ENCODE results near the gene CLDN24. TPM values are rescaled to one million over a fixed set of nuclear protein-coding genes. Genes with fewer than 3 reads are reported as not detected.

The CLDN24 gene
- not detected in 2 replicates for total RNA-seq (2021)
- long read RNA-seq, result 0 reads

GRCh38 chr4:183322326-183322725 lies at the start of gene CLDN24:
TSS of gene CLDN24 (minus strand) at chr4:183322426. CDS start at chr4:183322426, 0 bp downstream.
- peaks cover 12 to 32% (median 23%) of the 10 kb centered on the region in 3 experiments for H3K36me3 Mint-ChIP-seq (ENCODE audit: insufficient read depth in 1 of 3, low read depth in 3 of 3)
- no peak within 1 kb of the TSS for H2BK15ac ChIP-seq (ENCODE audit: low read depth, low read length)
- no peak within 1 kb of the TSS for H3K4ac ChIP-seq (ENCODE audit: low read depth, low read length)
- H2BK5ac ChIP-seq (ENCODE audit: insufficient read length, low read length), result no peak within 1 kb of the TSS
- H3K4me1 Mint-ChIP-seq, result peaks cover 0 to 7% of the 10 kb centered on the region in 2 experiments; a peak in 1 of 4 replicates
- no peaks in the 10 kb centered on the region for H3K27me3 ChIP-seq (ENCODE audit: insufficient read depth, low read length)
- peak within 1 kb of the TSS in 2 of 3 experiments; percentile 7 to 44; a peak in 2 of 7 replicates for H3K27ac Mint-ChIP-seq
- no peak within 1 kb of the TSS for H4K5ac ChIP-seq (ENCODE audit: insufficient read length, low read depth, low read length)
- H3K4me2 ChIP-seq (ENCODE audit: insufficient read depth, insufficient read length, low read length), result no peak within 1 kb of the TSS
- no peak within 1 kb of the TSS for H2BK120ac ChIP-seq (ENCODE audit: low read depth, low read length, poor library complexity, severe bottlenecking)
- H2BK20ac ChIP-seq (ENCODE audit: low read depth, low read length, poor library complexity, severe bottlenecking), result no peak within 1 kb of the TSS
- H3K23ac ChIP-seq (ENCODE audit: insufficient read length, low read depth, low read length), result no peak within 1 kb of the TSS
- H3K14ac ChIP-seq (ENCODE audit: insufficient read depth, low read length), result no peak within 1 kb of the TSS; the same call in 1 of the 2 replicates
- H4K8ac ChIP-seq (replicated peaks; ENCODE audit: insufficient read length, low read depth, low read length), result no peak within 1 kb of the TSS
- no peaks in the 10 kb centered on the region for H3K23me2 ChIP-seq (ENCODE audit: insufficient read length, low read depth, low read length, poor library complexity, severe bottlenecking)
- TF ChIP-seq CTCF (conservative IDR thresholded peaks at IDR 0.05), result no peak
- no peak within 1 kb of the TSS for H2AFZ ChIP-seq (ENCODE audit: low read length)
- no peak within 1 kb of the TSS for H3T11ph ChIP-seq (ENCODE audit: low read length)
- no peak within 1 kb of the TSS for H2BK12ac ChIP-seq (ENCODE audit: insufficient read length, low read depth, low read length)
- no peaks in the 10 kb centered on the region for H3K9me3 ChIP-seq (ENCODE audit: control insufficient read depth, low read depth, low read length)
- no CpG with 5 or more reads among the region's 5 CpGs for WGBS (ENCODE audit: extremely low coverage, insufficient read length, low lambda C conversion rate)
- H3K79me2 ChIP-seq (ENCODE audit: insufficient read depth, low read length), result no peaks in the 10 kb centered on the region; the same call in 1 of the 2 replicates
- H3K27me3 Mint-ChIP-seq (ENCODE audit: low read depth), result no peaks in the 10 kb centered on the region
- no peak within 1 kb of the TSS for H3K18ac ChIP-seq (ENCODE audit: insufficient read length, low read depth, low read length)
- no peaks in the 10 kb centered on the region for H4K20me1 ChIP-seq (ENCODE audit: control insufficient read depth, insufficient read depth, insufficient read length)
- H3K4me1 ChIP-seq (ENCODE audit: insufficient read depth, low read length), result no peaks in the 10 kb centered on the region
- no peak within 1 kb of the TSS for H3K9ac ChIP-seq (ENCODE audit: extremely low read depth, insufficient read length, low read length)
- H2AK5ac ChIP-seq (ENCODE audit: insufficient read length, low read length), result no peak within 1 kb of the TSS
- no peak within 1 kb of the TSS for H3K56ac ChIP-seq (ENCODE audit: insufficient read length, low read depth, low read length)
- peaks cover 19 to 20% of the 10 kb centered on the region in 2 experiments for H3K9me3 Mint-ChIP-seq
- no peak within 1 kb of the TSS for H3K27ac ChIP-seq (ENCODE audit: insufficient read length, low read depth, low read length)
- no peak within 1 kb of the TSS for H4K91ac ChIP-seq (ENCODE audit: insufficient read length, low read depth, low read length)
- no peak within 1 kb of the TSS for H3K4me3 Mint-ChIP-seq
- DNase-seq, result no peak
- H3K79me1 ChIP-seq (ENCODE audit: insufficient read depth, low read depth, low read length, poor library complexity, severe bottlenecking), result no peaks in the 10 kb centered on the region
